Esophagus squamous epithelium (tissue), 5 donors: ENCODE results near the gene RBM22. TPM values are rescaled to one million over a fixed set of nuclear protein-coding genes. Genes with fewer than 3 reads are reported as not detected.

ENCODE experiments used
- DNase-seq: peaks from one replicate; lab custom pipeline; 2025; lab: John Stamatoyannopoulos, UW
- H3K27ac ChIP-seq, 4 donors: fragments of 200-600 bp; sonication (generic); one replicate each; pipeline ENCODE4 v1.5.1; 2016 to 2019; ENCODE audit warnings: mild to moderate bottlenecking in 1 of 4
- H3K27me3 ChIP-seq, 4 donors: fragments of 200-600 bp; sonication (generic); 1 replicate in 3 of 4; 2 replicates in 1 of 4; pipeline versions ENCODE4 v1.5.1 to v1.6.0; 2017 to 2021; ENCODE audit warnings: antibody characterized with exemption in 1 of 4
- H3K36me3 ChIP-seq, 3 donors: fragments of 200-600 bp; sonication (generic); one replicate each; pipeline ENCODE4 v1.5.1; 2016 to 2019
- H3K4me1 ChIP-seq, 3 donors: fragments of 200-600 bp; sonication (generic); one replicate each; pipeline ENCODE4 v1.5.1; 2017 to 2019
- H3K4me3 ChIP-seq, 4 donors: fragments of 200-600 bp; sonication (generic); 1 replicate in 3 of 4; 2 replicates in 1 of 4; pipeline ENCODE4 v1.5.1; 2016 to 2019; ENCODE audit warnings: mild to moderate bottlenecking in 2 of 4, moderate library complexity in 1 of 4
- H3K9me3 ChIP-seq, 3 donors: fragments of 200-600 bp; sonication (generic); one replicate each; pipeline ENCODE4 v1.5.1; 2016 to 2019
- CTCF ChIP-seq, 6 experiments: fragments of 450-650 bp in 4 of 6; fragments of 200-600 bp in 2 of 6; sonication (generic) in 2 of 6; IDR thresholded peaks; one replicate each; pipeline ENCODE4 v1.5.1; 2016 to 2019; ENCODE audit warnings: antibody characterized with exemption in 6 of 6, mild to moderate bottlenecking in 4 of 6, moderate library complexity in 4 of 6
- POLR2A ChIP-seq, 4 donors: fragments of 450-650 bp; IDR thresholded peaks; one replicate each; pipeline ENCODE4 v1.6.1; 2017; ENCODE audit warnings: antibody characterized with exemption in 4 of 4, mild to moderate bottlenecking in 4 of 4, moderate library complexity in 3 of 4
- WGBS, 2 donors: methylation state at CpG; one replicate each; pipeline ENCODE4 v1.1.5; 2018; 5-methylcytosine and 5-hydroxymethylcytosine counted together
- intact Hi-C: fragments of 100-400 bp; cut with DNase I; formaldehyde crosslinking; loops from one replicate; pipeline ENCODE4 v1.15.0; 2022
- total RNA-seq, 4 donors: library from RNA; depleted of rRNA; stranded (reverse); fragments of >200 nt; gene quantifications; one replicate each; pipeline ENCODE4 v1.1.0, GENCODE V29; 2016
- donor health status: DM: yes; HTN: yes; CAD: no.

RBM22 gene
- total RNA-seq, 4 donors from 2014 or later: 22.8 to 38.4 (median 28.8) TPM

GRCh38 chr5:150706776-150707390, 6.0 kb upstream of the RBM22 start:
- H3K4me1 ChIP-seq: no peaks in the 10 kb centered on the region
- intact Hi-C loops: no loop called here
- WGBS, 2 donors: 65 to 78% methylated on average over 4 of the region's 4 CpGs
- H3K36me3 ChIP-seq: peaks cover 0 to 48% (median 16%) of the 10 kb centered on the region in 3 donors
- DNase-seq: no peak
- H3K27me3 ChIP-seq: no peaks in the 10 kb centered on the region
- no peak for TF ChIP-seq POLR2A (IDR thresholded peaks at IDR 0.05)
- TF ChIP-seq CTCF (IDR thresholded peaks at IDR 0.05): no peak
- no peaks in the 10 kb centered on the region for H3K9me3 ChIP-seq
- H3K27ac ChIP-seq: no peak overlapping the region
- no peak overlapping the region for H3K4me3 ChIP-seq

DNA sequence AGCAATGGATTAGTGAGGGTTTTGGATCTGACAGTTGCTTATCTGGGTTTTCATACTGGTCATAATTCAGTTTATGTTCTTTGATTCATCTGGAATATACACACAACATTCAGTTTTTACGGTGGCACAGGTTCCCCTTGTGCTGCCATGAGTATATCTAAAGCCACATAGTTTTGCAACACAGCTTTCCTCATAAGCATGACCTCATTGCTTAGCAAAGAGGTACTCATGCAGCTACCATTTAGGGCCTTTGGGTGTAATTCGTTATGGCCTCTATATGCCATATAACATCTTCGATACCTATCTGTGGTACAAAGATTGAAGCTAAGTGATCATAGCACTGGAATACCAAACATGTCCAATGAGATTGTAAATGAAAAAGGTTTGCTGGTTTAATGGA, 2.9 kb upstream of the RBM22 start:
- no peaks in the 10 kb centered on the region for H3K27me3 ChIP-seq
- no peak overlapping the region for H3K4me3 ChIP-seq
- intact Hi-C loops: no loop called here
- no peak overlapping the region for H3K27ac ChIP-seq
- TF ChIP-seq POLR2A (IDR thresholded peaks at IDR 0.05): no peak
- no peak for TF ChIP-seq CTCF (IDR thresholded peaks at IDR 0.05)
- no peak for DNase-seq
- WGBS, 2 donors: 74 to 79% methylated on average over 3 of the region's 3 CpGs
- peaks cover 8 to 20% (median 15%) of the 10 kb centered on the region in 3 donors for H3K4me1 ChIP-seq
- H3K9me3 ChIP-seq: no peaks in the 10 kb centered on the region
- peaks cover 0 to 23% (median 2%) of the 10 kb centered on the region in 3 donors for H3K36me3 ChIP-seq

DNA sequence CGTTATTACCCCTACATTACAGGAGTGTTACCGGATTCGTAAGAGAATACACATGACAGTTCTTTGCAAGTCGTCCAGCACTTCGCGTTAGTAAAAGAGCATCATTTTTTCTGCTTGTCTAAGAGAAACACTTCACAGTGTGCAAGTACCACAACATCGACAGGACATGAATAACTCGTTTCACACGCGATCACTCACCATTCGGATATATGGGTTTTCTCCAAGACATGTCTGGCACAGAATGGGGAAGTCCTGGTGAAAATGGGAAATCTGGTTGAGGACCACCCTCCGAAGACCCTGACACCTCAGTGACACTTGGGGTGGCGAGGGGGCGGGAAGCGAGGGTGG, 642 bp downstream of the RBM22 start:
- intact Hi-C loops: no loop called here
- no peak for DNase-seq
- Histone ChIP-seq H3K27me3 (no peaks in the 10 kb centered on the region), H3K4me3 (peak overlapping the region; percentile 81 to 98 (median 90)), H3K36me3 (peaks cover 15 to 42% (median 29%) of the 10 kb centered on the region in 3 donors), H3K4me1 (peaks cover 8 to 23% (median 16%) of the 10 kb centered on the region in 3 donors), H3K27ac (peak overlapping the region; percentile 96 to 99 (median 96)), H3K9me3 (no peaks in the 10 kb centered on the region)
- WGBS, 2 donors: 3 to 4% methylated on average over 11 to 13 of the region's 15 CpGs
- TF ChIP-seq CTCF (IDR thresholded peaks at IDR 0.05) (no peak), POLR2A (IDR thresholded peaks at IDR 0.05) (no peak)

- 70 to 82% methylated on average over 3 of the region's 3 CpGs for WGBS, 2 donors
- H3K36me3 ChIP-seq: peaks cover 25 to 97% (median 66%) of the 10 kb centered on the region in 3 donors
Measured at GRCh38 chr5:150694612-150695011, 6.2 kb downstream of the RBM22 start.

More at GRCh38 chr5:150694612-150695011, 6.2 kb downstream of the RBM22 start:
- Histone ChIP-seq H3K27me3 (no peaks in the 10 kb centered on the region), H3K4me1 (peaks cover 4 to 11% (median 9%) of the 10 kb centered on the region in 3 donors), H3K9me3 (no peaks in the 10 kb centered on the region), H3K27ac (no peak overlapping the region), H3K4me3 (no peak overlapping the region)
- no peak for TF ChIP-seq POLR2A (IDR thresholded peaks at IDR 0.05)
- no peak for TF ChIP-seq CTCF (IDR thresholded peaks at IDR 0.05)
- no peak for DNase-seq
- intact Hi-C loops: no loop called here
